Measurements from ENCODE around the gene ELL. TPM values are rescaled to one million over a fixed set of nuclear protein-coding genes. Genes with fewer than 3 reads are reported as not detected.

Gene ELL
- total RNA-seq, 1 donor from 2014 or later, result 24.5 TPM

- H3K9ac ChIP-seq (ENCODE audit: low read depth in 1 of 3, low read length in 3 of 3), result peak overlapping the region in 1 of 3 donors; percentile 25
- no peaks in the 10 kb centered on the region for H3K27me3 ChIP-seq (ENCODE audit: control insufficient read depth in 3 of 3, insufficient read depth in 3 of 3, low read length in 3 of 3)
- peaks cover 66 to 94% (median 77%) of the 10 kb centered on the region in 3 donors for H3K4me1 ChIP-seq (ENCODE audit: control insufficient read depth in 3 of 3, insufficient read depth in 3 of 3, low read length in 3 of 3)
- no peaks in the 10 kb centered on the region for H3K36me3 ChIP-seq (ENCODE audit: control insufficient read depth in 3 of 3, insufficient read depth in 3 of 3, low read length in 3 of 3)
- no peak overlapping the region for H3K27ac ChIP-seq (ENCODE audit: low read depth, low read length)
- H3K4me3 ChIP-seq (ENCODE audit: low read length in 3 of 3), result no peak overlapping the region
- no peaks in the 10 kb centered on the region for H3K9me3 ChIP-seq (ENCODE audit: control insufficient read depth in 3 of 3, low read length in 3 of 3)
Observed at GRCh38 chr19:18483119-18483890, 38.6 kb downstream of the ELL start.

GRCh38 chr19:18481505-18482222 is 40.2 kb downstream of the ELL start:
- Histone ChIP-seq H3K27me3 (ENCODE audit: control insufficient read depth in 3 of 3, insufficient read depth in 3 of 3, low read length in 3 of 3) (no peaks in the 10 kb centered on the region), H3K9ac (ENCODE audit: low read depth in 1 of 3, low read length in 3 of 3) (no peak overlapping the region), H3K27ac (ENCODE audit: low read depth, low read length) (peak overlapping the region; percentile 65), H3K9me3 (ENCODE audit: control insufficient read depth in 3 of 3, low read length in 3 of 3) (no peaks in the 10 kb centered on the region), H3K36me3 (ENCODE audit: control insufficient read depth in 3 of 3, insufficient read depth in 3 of 3, low read length in 3 of 3) (peaks cover 0 to 3% (median 2%) of the 10 kb centered on the region in 3 donors), H3K4me3 (ENCODE audit: low read length in 3 of 3) (no peak overlapping the region), H3K4me1 (ENCODE audit: control insufficient read depth in 3 of 3, insufficient read depth in 3 of 3, low read length in 3 of 3) (peaks cover 63 to 94% (median 77%) of the 10 kb centered on the region in 3 donors)

GRCh38 chr19:18480006-18480691 is 41.7 kb downstream of the ELL start:
- Histone ChIP-seq H3K4me1 (ENCODE audit: control insufficient read depth in 3 of 3, insufficient read depth in 3 of 3, low read length in 3 of 3) (peaks cover 64 to 93% (median 77%) of the 10 kb centered on the region in 3 donors), H3K36me3 (ENCODE audit: control insufficient read depth in 3 of 3, insufficient read depth in 3 of 3, low read length in 3 of 3) (peaks cover 0 to 3% (median 2%) of the 10 kb centered on the region in 3 donors), H3K9ac (ENCODE audit: low read depth in 1 of 3, low read length in 3 of 3) (peak overlapping the region; percentile 20 to 57 (median 36)), H3K27ac (ENCODE audit: low read depth, low read length) (peak overlapping the region; percentile 65), H3K9me3 (ENCODE audit: control insufficient read depth in 3 of 3, low read length in 3 of 3) (no peaks in the 10 kb centered on the region), H3K4me3 (ENCODE audit: low read length in 3 of 3) (peak overlapping the region in 2 of 3 donors; percentile 35 to 49), H3K27me3 (ENCODE audit: control insufficient read depth in 3 of 3, insufficient read depth in 3 of 3, low read length in 3 of 3) (no peaks in the 10 kb centered on the region)

- H3K36me3 ChIP-seq (ENCODE audit: control insufficient read depth in 3 of 3, insufficient read depth in 3 of 3, low read length in 3 of 3), result peaks cover 0 to 3% (median 2%) of the 10 kb centered on the region in 3 donors
- H3K9me3 ChIP-seq (ENCODE audit: control insufficient read depth in 3 of 3, low read length in 3 of 3), result no peaks in the 10 kb centered on the region
- no peaks in the 10 kb centered on the region for H3K27me3 ChIP-seq (ENCODE audit: control insufficient read depth in 3 of 3, insufficient read depth in 3 of 3, low read length in 3 of 3)
- H3K27ac ChIP-seq (ENCODE audit: low read depth, low read length), result peak overlapping the region; percentile 65
- peak overlapping the region in 2 of 3 donors; percentile 58 to 60 for H3K9ac ChIP-seq (ENCODE audit: low read depth in 1 of 3, low read length in 3 of 3)
- peak overlapping the region in 1 of 3 donors; percentile 22 for H3K4me3 ChIP-seq (ENCODE audit: low read length in 3 of 3)
- H3K4me1 ChIP-seq (ENCODE audit: control insufficient read depth in 3 of 3, insufficient read depth in 3 of 3, low read length in 3 of 3), result peaks cover 71 to 92% (median 82%) of the 10 kb centered on the region in 3 donors
Observed at GRCh38 chr19:18478545-18479311, 43.1 kb downstream of the ELL start.

- Histone ChIP-seq H3K36me3 (ENCODE audit: control insufficient read depth in 3 of 3, insufficient read depth in 3 of 3, low read length in 3 of 3) (peaks cover 0 to 3% (median 2%) of the 10 kb centered on the region in 3 donors), H3K27ac (ENCODE audit: low read depth, low read length) (peak overlapping the region; percentile 65), H3K4me3 (ENCODE audit: low read length in 3 of 3) (no peak overlapping the region), H3K9me3 (ENCODE audit: control insufficient read depth in 3 of 3, low read length in 3 of 3) (no peaks in the 10 kb centered on the region), H3K27me3 (ENCODE audit: control insufficient read depth in 3 of 3, insufficient read depth in 3 of 3, low read length in 3 of 3) (no peaks in the 10 kb centered on the region), H3K9ac (ENCODE audit: low read depth in 1 of 3, low read length in 3 of 3) (peak overlapping the region in 1 of 3 donors; percentile 60), H3K4me1 (ENCODE audit: control insufficient read depth in 3 of 3, insufficient read depth in 3 of 3, low read length in 3 of 3) (peaks cover 71 to 92% (median 82%) of the 10 kb centered on the region in 3 donors)
Observed at GRCh38 chr19:18477974-18478373, 43.9 kb downstream of the ELL start.

- Histone ChIP-seq H3K4me1 (ENCODE audit: control insufficient read depth in 3 of 3, insufficient read depth in 3 of 3, low read length in 3 of 3) (peaks cover 71 to 90% (median 86%) of the 10 kb centered on the region in 3 donors), H3K27ac (ENCODE audit: low read depth, low read length) (peak overlapping the region; percentile 65), H3K9ac (ENCODE audit: low read depth in 1 of 3, low read length in 3 of 3) (peak overlapping the region in 2 of 3 donors; percentile 7 to 16), H3K4me3 (ENCODE audit: low read length in 3 of 3) (no peak overlapping the region), H3K27me3 (ENCODE audit: control insufficient read depth in 3 of 3, insufficient read depth in 3 of 3, low read length in 3 of 3) (no peaks in the 10 kb centered on the region), H3K36me3 (ENCODE audit: control insufficient read depth in 3 of 3, insufficient read depth in 3 of 3, low read length in 3 of 3) (peaks cover 4 to 6% (median 6%) of the 10 kb centered on the region in 3 donors), H3K9me3 (ENCODE audit: control insufficient read depth in 3 of 3, low read length in 3 of 3) (no peaks in the 10 kb centered on the region)
Observed at GRCh38 chr19:18477042-18477779, 44.7 kb downstream of the ELL start.

- peak overlapping the region in 2 of 3 donors; percentile 7 to 16 for H3K9ac ChIP-seq (ENCODE audit: low read depth in 1 of 3, low read length in 3 of 3)
- no peaks in the 10 kb centered on the region for H3K27me3 ChIP-seq (ENCODE audit: control insufficient read depth in 3 of 3, insufficient read depth in 3 of 3, low read length in 3 of 3)
- no peaks in the 10 kb centered on the region for H3K9me3 ChIP-seq (ENCODE audit: control insufficient read depth in 3 of 3, low read length in 3 of 3)
- peaks cover 71 to 86% (median 82%) of the 10 kb centered on the region in 3 donors for H3K4me1 ChIP-seq (ENCODE audit: control insufficient read depth in 3 of 3, insufficient read depth in 3 of 3, low read length in 3 of 3)
- H3K36me3 ChIP-seq (ENCODE audit: control insufficient read depth in 3 of 3, insufficient read depth in 3 of 3, low read length in 3 of 3), result peaks cover 8 to 10% (median 9%) of the 10 kb centered on the region in 3 donors
- no peak overlapping the region for H3K4me3 ChIP-seq (ENCODE audit: low read length in 3 of 3)
- H3K27ac ChIP-seq (ENCODE audit: low read depth, low read length), result peak overlapping the region; percentile 65
Observed at GRCh38 chr19:18476507-18477041, 45.3 kb downstream of the ELL start.

GRCh38 chr19:18475762-18476331 is 46.0 kb downstream of the ELL start:
- peaks cover 75 to 80% (median 79%) of the 10 kb centered on the region in 3 donors for H3K4me1 ChIP-seq (ENCODE audit: control insufficient read depth in 3 of 3, insufficient read depth in 3 of 3, low read length in 3 of 3)
- peak overlapping the region; percentile 16 to 43 (median 33) for H3K9ac ChIP-seq (ENCODE audit: low read depth in 1 of 3, low read length in 3 of 3)
- no peaks in the 10 kb centered on the region for H3K9me3 ChIP-seq (ENCODE audit: control insufficient read depth in 3 of 3, low read length in 3 of 3)
- no peak overlapping the region for H3K4me3 ChIP-seq (ENCODE audit: low read length in 3 of 3)
- peak overlapping the region; percentile 45 for H3K27ac ChIP-seq (ENCODE audit: low read depth, low read length)
- H3K36me3 ChIP-seq (ENCODE audit: control insufficient read depth in 3 of 3, insufficient read depth in 3 of 3, low read length in 3 of 3), result peaks cover 8 to 13% (median 12%) of the 10 kb centered on the region in 3 donors
- H3K27me3 ChIP-seq (ENCODE audit: control insufficient read depth in 3 of 3, insufficient read depth in 3 of 3, low read length in 3 of 3), result no peaks in the 10 kb centered on the region
